ENCODE measurements around the gene GPI. TPM values are rescaled to one million over a fixed set of nuclear protein-coding genes. Genes with fewer than 3 reads are reported as not detected.
A peak's percentile ranks its signal among the peaks of the same experiment; 100 is the strongest.

Gene GPI
- total and polyA plus RNA-seq, 2 of the 13 experiments (the other 11 are each of a cell fraction or from before 2014, with no cell fraction given) = 147 to 167 TPM

- TF ChIP-seq KDM1A (CRISPR knock-in tag; IDR thresholded peaks at IDR 0.05) (no peak), PAX8 (CRISPR knock-in tag; IDR thresholded peaks at IDR 0.05; ENCODE audit: borderline replicate concordance) (0 out of 2 replicates have a peak, but pooled peaks have one; percentile 40), POGZ (CRISPR knock-in tag; IDR thresholded peaks at IDR 0.05) (peak; percentile 42; the same call in 1 of the 2 replicates), CHD4 (IDR thresholded peaks at IDR 0.05; ENCODE audit: borderline replicate concordance, low read length) (peak; percentile 40; the same call in 1 of the 2 replicates), ADNP (CRISPR knock-in tag; IDR thresholded peaks at IDR 0.05) (no peak), CREB3 (CRISPR knock-in tag; IDR thresholded peaks at IDR 0.05) (peak; percentile 95), IRF1 (CRISPR knock-in tag; IDR thresholded peaks at IDR 0.05; ENCODE audit: low read depth) (0 out of 2 replicates have a peak, but pooled peaks have one; percentile 19), CEBPZ (IDR thresholded peaks at IDR 0.05; ENCODE audit: low read length) (no peak), MTF1 (CRISPR knock-in tag; IDR thresholded peaks at IDR 0.05) (peak; percentile 65; the same call in 1 of the 2 replicates), PTBP1 (IDR thresholded peaks at IDR 0.05; ENCODE audit: low read depth, low read length, poor library complexity, severe bottlenecking) (no peak), ZNF770 (CRISPR knock-in tag; IDR thresholded peaks at IDR 0.05) (peak; percentile 55), ZNF264 (CRISPR knock-in tag; IDR thresholded peaks at IDR 0.05) (peak; percentile 71; the same call in 1 of the 2 replicates), RELA (CRISPR knock-in tag; IDR thresholded peaks at IDR 0.05) (no peak), ZNF362 (CRISPR knock-in tag; IDR thresholded peaks at IDR 0.05; ENCODE audit: borderline replicate concordance) (no peak), PHF21A (CRISPR knock-in tag; IDR thresholded peaks at IDR 0.05) (peak; percentile 65), ZMAT5 (CRISPR knock-in tag; IDR thresholded peaks at IDR 0.05; ENCODE audit: borderline replicate concordance, low read depth) (no peak), ZNF276 (CRISPR knock-in tag; IDR thresholded peaks at IDR 0.05; ENCODE audit: low read depth) (0 out of 2 replicates have a peak, but pooled peaks have one; percentile 49)
Measured at GRCh38 chr19:34404109-34404909, 39.3 kb downstream of the GPI start, which contains the start of gene PDCD2L (continued).
